Fibroblast of skin of scalp (primary cell): ENCODE results near the gene MARVELD1.
A peak's percentile ranks its signal among the peaks of the same experiment; 100 is the strongest.
"Not testable (repeated sequence)": the region's sequence is repeated elsewhere in the genome, so short reads cannot be mapped to it uniquely, and the experiment has no call there.

ENCODE experiments used
- DNase-seq: peaks from one replicate; pipeline ENCODE4 v3.0.0-alpha.2; 2013

The MARVELD1 gene

GRCh38 chr10:97698072-97698655, 15.4 kb upstream of the MARVELD1 start:
- not testable (repeated sequence) for DNase-seq

- DNase-seq, result peak; percentile 78
Observed at GRCh38 chr10:97701438-97702069, 12.0 kb upstream of the MARVELD1 start.

GRCh38 chr10:97703398-97704067, 10.0 kb upstream of the MARVELD1 start:
- DNase-seq, result no peak

GRCh38 chr10:97704341-97704740, 9.2 kb upstream of the MARVELD1 start:
- no peak for DNase-seq

GRCh38 chr10:97705006-97705670, 8.4 kb upstream of the MARVELD1 start:
- no peak for DNase-seq

- DNase-seq, result no peak
Observed at GRCh38 chr10:97707134-97707861, 6.2 kb upstream of the MARVELD1 start.

GRCh38 chr10:97708167-97708566, 5.4 kb upstream of the MARVELD1 start:
- no peak for DNase-seq

GRCh38 chr10:97708976-97709946, 4.3 kb upstream of the MARVELD1 start:
- peak; percentile 92 for DNase-seq

GRCh38 chr10:97711640-97712572, 1.6 kb upstream of the MARVELD1 start:
- DNase-seq, result no peak

- peak; percentile 72 for DNase-seq
Observed at GRCh38 chr10:97713826-97714400, 383 bp downstream of the MARVELD1 start.

- DNase-seq, result peak; percentile 89
Observed at GRCh38 chr10:97714401-97715258, 1.1 kb downstream of the MARVELD1 start.

GRCh38 chr10:97715259-97715874, 1.8 kb downstream of the MARVELD1 start:
- no peak for DNase-seq

GRCh38 chr10:97717627-97718026, 4.1 kb downstream of the MARVELD1 start:
- no peak for DNase-seq

GRCh38 chr10:97718178-97718577, 4.6 kb downstream of the MARVELD1 start:
- DNase-seq, result no peak

- no peak for DNase-seq
Observed at GRCh38 chr10:97718659-97719142, 5.2 kb downstream of the MARVELD1 start.

GRCh38 chr10:97719602-97720001, 6.1 kb downstream of the MARVELD1 start:
- DNase-seq, result no peak

- no peak for DNase-seq
Observed at GRCh38 chr10:97721871-97722780, 8.6 kb downstream of the MARVELD1 start.
